ENCODE data around the gene BNC2. TPM values are rescaled to one million over a fixed set of nuclear protein-coding genes. Genes with fewer than 3 reads are reported as not detected.
A peak's percentile ranks its signal among the peaks of the same experiment; 100 is the strongest.
"Not testable (repeated sequence)": the region's sequence is repeated elsewhere in the genome, so short reads cannot be mapped to it uniquely, and the experiment has no call there.

Gene BNC2
- total RNA-seq, 1 experiment from 2014 or later: 2.7 TPM

DNA sequence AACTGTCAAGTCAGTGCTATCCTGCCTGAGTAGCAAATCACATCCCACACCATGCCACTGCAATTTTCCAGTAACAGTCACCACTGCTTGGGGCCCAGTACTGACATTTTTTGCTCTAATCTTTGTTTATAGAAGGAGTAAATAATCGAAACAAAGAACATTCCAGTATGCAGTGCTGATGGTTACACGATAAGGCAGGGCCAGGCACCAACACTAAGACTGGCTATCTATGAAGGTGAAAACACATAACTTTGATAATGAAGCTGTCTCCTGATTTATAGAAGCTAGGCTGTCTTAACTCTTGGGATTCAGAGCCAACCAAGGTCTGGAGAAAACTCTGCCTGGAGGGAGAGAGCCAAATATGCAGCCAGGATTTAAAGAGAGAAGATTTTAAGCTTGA is 365.3 kb downstream of the BNC2 start:
- peak; percentile 35 for DNase-seq (ENCODE audit: low spot score)

DNA sequence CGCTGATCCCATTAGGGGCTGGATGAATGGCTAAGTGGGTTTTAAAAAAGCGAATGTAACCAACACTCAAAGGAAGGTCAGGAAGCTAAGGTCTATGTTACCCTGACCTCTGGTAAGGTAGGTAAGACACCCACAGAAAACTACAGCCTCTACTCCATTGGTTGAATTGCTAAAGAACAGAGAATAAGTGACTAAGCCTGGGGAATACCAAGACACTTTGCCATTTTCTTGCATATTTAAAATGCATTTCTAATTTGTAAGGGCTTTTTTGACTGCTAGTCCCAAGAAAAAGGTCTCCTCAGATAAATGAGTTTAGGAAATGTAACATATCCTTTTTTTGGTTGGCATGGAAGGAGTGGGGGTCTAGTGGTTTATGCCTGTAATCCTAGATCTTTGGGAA is 368.7 kb downstream of the BNC2 start:
- DNase-seq (ENCODE audit: low spot score): no peak

DNA sequence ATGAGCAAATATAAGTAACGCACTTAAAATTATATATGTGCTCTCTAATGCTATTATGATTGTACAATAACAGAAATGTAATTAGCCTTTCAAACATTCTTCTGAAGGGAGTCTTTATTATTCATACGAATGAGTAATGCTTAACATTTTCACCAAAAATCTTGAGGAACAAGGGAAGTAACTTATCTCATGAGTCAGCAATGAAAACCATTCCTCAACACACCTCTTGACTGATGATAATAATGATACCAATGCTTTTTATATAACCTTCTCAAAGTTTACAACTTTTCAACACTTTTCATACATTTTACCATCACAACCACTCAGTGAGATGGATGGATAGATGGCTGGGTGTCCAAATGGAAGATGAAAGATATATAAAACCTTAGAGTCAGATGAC is 369.3 kb downstream of the BNC2 start:
- no peak for DNase-seq (ENCODE audit: low spot score)

DNA sequence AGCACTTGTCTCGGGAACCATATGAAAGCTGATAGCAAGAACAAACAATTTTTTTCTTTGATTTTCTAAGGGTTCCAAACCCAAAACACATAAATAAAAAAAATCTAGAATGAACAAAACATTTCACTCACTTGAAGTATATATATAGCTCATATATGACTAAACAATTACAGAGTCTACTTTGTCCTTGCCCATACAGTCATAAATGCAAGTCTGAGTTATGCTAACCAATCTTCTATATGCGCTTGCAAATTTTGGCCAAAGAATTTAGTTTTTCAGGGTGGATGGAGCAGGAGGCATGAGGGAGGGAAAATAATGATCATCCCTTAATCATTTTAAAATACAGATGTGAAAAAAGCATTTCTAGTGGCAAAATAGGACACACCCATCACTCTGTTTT is 370.1 kb downstream of the BNC2 start:
- DNase-seq (ENCODE audit: low spot score): no peak

DNA sequence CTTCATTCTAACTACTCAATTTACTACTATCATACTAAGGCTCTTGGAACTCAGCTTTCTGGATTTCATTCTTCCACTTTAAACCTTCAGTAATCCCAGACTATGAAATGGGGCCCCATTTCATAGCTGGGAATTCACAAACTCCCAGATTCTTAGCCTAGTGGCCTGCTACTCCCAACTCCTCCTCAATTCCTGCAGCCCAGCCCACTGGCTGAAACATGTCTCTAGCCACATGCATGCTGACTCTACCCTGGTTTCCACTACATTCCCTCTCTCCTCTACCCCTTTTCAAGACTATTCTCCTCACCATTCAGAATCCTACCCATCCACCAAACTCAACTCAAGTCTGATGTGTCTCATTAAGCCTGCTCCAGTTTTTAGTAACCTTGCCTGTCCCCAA is 370.6 kb downstream of the BNC2 start:
- no peak for DNase-seq (ENCODE audit: low spot score)

DNA sequence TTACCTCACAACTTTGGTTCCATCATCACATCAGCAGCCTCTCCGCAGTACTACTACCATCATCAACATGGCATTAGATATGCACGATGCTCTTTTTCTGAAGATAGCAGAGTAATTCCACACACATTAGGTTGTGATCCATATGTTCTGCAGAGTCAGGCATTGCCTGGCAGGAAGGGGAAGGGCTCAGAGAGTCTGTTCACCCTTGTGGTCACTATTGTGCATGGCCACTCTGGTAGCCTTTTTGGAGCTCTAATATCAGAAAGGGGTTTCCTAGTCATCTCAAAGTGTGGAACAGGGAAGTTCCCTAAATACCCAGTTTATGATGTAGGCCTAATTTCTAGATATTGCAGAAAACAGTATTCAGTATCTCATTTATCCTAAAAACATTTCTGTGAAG is 373.6 kb downstream of the BNC2 start:
- no peak for DNase-seq (ENCODE audit: low spot score)

DNA sequence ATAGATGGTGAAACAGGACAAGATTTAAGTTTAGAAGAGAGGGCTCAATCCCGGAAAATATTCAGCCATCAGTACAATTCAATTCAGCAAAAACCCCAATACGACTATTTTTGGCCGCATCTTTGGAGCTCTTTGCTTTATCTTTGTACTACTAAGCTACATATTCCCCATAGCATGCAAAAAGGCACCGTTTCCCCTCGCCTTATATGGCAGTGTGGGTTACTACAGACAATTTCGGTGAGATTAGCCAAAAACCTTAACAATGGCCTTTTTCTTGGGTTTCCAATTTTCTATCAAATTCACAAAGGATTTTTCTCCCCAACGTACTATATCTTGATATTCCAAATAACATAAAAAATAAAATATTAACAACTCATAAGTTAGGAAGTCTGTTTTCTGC is 382.6 kb downstream of the BNC2 start:
- DNase-seq (ENCODE audit: low spot score): no peak

DNA sequence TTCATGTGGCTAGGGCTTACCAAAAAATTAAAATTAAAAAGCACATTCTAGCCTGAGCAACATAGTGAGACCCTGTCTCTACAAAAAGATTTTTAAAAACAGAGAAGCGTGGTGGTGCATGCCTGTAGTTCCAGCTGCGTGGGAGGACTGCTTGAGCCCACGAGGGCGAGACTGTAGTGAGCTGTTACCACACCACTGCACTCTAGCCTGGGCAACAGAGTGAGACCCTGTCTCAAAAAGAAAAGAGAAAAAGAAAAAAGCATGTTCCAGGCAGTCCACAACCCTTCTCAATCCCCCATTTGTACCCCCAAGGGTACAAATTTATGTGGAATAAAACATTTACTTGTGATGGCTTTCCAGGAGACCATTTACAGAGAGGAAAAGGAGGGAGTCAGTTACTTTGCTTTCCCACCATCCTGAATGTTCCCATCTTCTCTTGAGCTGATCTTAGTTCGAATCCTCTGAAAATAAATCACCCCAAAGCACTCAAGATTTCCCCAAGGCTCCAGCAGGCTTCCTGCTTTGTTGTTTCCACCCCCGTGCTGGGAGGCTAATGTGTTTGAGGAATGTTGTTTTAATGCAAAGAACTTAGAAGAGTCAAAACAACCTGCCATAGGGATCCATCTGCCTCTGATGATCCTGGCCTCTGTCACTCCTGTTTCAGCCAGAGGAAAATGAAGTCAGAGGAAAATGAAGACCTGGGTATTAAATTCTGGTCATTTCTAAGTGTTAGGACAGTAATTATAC is 384.7 kb downstream of the BNC2 start:
- DNase-seq (ENCODE audit: low spot score): no peak

DNA sequence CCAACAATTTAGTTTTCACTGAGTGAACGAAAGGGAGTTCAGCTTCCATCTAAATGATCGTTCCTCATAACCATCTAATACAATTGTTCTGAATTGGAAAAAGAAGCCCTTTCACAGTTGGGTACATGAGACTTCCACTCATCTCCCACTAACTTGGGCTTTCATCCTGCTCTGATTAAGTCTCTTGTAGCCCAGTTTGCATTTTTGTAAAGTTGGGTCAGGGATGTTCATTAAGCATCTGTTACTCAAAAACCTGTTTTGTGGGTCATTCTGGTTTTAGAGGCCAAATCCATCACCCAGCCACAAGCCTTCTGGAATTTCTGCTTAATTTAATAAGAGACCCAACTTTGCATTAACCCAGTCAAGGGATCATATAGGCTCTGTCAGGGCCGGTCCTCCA is 385.3 kb downstream of the BNC2 start:
- DNase-seq (ENCODE audit: low spot score): no peak

DNA sequence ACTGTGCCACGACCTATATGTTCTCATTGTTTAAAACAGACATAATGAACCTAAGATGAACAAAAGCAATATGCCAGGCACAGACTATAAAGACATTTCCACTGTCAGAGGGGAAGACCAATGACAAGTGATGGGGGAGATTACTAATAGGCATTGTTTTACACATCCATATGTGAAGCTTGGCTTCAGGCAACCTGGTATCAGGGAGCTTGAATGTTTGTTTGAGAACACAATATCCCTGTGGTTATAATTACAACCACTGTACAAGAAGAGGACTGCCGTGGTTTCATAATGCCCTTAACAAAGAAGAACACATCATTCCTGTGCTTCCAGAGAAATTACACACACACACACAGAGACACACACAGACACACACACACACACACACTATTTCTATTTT is 385.7 kb downstream of the BNC2 start:
- DNase-seq (ENCODE audit: low spot score): peak; percentile 1

DNA sequence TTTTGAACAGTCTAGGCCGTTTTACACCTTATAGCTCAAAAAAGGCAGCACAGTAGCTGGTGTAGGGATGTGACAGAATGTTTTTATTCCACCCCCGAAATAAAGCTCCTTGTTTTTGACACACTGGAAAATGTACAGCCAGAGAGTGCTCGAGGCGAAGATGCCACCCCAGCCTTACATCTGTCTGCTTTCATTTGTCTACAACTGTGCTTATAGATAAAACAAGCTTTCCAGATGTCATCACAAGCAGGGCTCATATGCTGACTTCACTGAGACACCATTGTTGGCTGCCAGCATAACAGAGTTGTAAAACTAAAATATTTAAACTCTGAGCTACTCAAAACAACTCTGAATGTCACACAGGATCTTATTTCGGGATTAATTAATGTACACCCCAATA is 386.3 kb downstream of the BNC2 start:
- DNase-seq (ENCODE audit: low spot score): no peak

DNA sequence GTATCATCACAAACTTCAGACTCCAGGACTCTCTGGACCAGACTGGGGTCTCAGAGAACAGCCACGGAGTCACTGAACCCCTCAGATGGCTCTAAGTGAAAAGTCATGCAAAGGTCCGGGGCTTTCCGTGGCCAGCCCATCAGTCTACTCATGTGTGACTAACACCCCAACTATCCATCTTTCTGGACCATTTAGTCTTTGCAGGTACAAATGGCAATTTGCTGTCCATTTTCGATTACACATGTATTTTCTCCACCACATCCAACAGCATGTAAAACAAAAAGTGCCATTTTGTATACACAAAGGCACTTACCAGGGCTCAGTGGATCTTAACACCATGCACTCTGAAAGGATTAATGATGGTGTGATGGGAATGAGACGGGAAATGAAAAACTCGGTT is 387.7 kb downstream of the BNC2 start:
- no peak for DNase-seq (ENCODE audit: low spot score)

DNA sequence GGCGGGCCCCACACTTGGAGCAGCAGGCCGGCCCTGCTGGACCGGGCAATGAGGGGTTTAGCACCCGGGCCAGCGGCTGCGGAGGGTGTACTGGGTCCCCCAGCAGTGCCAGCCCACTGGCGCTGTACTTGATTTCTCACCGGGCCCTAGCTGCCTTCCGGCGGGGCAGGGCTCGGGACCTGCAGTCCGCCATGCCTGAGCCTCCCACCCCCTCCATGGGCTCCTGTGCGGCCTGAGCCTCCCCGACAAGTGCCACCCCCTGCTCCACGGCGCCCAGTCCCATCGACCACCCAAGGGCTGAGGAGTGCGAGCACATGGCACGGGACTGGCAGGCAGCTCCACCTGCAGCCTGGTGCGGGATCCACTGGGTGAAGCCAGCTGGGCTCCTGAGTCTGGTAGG is 389.9 kb downstream of the BNC2 start:
- not testable (repeated sequence) for DNase-seq (ENCODE audit: low spot score)

DNA sequence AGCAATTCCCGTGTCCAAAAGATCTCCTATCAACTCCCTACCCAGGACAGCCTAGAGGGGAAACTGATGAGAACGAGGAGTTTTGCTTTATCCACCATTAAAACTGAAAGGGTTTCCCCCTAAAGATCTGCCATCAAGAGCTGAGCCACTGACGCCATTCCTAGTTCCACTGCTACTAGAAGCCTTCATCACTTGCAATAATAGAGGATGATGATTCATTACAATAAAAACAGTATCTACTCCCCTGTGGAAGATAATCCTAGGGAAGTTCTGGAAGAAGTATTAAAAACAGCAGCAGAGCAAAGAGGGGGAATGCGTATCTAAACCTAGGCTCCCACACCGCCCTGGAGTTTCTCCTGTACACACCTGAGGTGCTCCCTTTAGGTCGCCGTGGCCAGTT is 394.5 kb downstream of the BNC2 start:
- no peak for DNase-seq (ENCODE audit: low spot score)

DNA sequence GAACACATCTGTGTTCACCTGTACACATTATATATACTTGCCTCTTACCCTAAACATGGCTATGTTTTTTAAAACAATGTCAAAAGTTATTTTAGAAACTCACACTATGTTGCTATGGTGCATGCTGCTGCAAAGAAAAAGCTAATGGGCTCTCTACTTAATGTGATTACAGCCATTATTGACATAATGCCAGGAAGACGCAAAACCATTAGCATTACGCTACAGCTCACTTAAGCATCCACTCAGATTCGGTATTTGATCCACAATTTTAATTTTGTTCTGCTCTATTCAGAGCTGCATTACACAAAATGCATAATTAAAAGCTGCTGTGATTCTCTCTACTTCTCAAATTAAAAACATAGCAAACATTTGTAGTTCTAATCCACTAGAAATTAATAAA is 395.2 kb downstream of the BNC2 start:
- DNase-seq (ENCODE audit: low spot score): no peak

DNA sequence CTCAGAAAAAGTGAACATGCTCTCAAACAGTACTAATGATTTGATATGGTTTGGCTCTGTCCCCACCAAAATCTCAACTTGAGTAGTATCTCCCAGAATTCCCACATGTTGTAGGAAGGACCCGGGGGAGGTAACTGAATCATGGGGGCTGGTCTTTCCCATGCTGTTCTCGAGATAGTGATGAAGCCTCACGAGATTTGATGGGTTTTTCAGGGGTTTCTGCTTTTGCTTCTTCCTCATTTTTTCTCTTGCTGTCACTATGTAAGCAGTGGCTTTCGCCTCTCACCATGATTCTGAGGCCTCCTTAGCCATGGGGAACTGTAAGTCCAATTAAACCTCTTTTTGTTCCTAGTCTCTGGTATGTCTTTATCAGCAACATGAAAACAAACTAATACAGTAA is 401.3 kb downstream of the BNC2 start:
- no peak for DNase-seq (ENCODE audit: low spot score)

DNA sequence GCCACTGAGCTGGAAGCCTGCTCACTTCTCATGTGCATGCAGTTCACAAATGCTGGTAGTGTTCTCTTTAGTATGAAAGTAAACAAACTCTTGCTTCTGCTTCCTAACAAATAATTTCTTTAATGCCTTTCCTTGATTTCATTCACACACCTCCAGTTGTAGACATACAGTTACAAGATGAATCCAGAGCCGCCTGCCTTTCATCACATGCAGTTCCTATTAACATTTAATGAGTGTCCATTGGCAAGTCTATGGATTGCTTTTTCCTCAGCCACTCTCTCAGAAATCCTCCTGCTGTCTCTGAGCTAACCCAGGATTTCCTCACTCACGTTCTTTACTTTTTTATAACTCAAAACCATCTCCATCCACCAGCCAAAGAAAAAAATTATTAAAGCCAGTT is 408.6 kb downstream of the BNC2 start:
- DNase-seq (ENCODE audit: low spot score): no peak

DNA sequence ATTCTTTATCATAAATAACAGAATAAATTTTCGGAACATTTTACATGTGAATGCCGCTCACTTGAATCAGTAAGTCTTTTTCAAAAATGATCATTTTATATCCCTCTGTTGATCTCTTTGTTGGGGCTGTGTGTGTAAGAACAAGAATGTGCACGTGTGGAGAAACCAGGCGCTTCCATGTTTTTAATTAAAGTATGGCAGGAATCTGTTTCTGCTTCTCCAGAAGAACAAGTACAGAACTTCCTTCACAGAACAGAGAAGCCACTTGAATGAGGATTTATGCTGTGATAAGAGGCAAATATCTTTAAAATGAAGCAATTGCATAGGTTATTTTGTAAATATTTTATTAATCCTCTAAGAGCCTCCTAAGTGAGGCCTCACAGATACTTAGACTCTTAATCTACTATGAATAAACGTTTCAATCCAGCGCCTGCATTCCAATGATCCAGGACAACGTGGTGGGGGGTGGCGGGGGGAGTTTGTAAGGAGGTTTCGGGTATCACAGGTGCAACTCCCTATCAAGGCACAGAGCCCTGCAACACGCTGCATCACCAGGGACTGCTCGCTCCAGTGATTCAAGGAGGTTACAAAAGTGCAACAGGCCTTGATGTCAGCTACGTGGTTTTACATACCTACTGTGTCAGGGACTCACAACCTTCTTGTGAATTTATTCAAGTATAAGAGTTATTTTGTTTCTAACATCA is 409.2 kb downstream of the BNC2 start:
- no peak for DNase-seq (ENCODE audit: low spot score)

DNA sequence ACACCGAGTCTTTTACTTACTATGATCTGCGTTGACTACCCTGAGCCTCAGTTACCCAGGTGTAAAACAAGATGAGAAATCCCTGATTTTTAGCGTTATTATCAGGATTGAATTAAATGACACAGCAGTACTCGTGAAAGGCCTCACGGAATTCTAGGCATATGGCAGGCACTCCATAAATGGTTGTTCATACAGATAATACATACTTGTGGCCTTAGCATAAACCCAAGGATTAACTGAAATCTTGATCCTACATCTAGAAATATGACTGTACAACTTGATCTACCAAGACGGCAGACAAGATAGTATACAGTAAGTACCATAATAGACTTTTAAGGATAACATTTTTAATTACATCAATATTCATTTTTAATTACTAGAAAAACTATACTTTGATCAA is 409.8 kb downstream of the BNC2 start:
- DNase-seq (ENCODE audit: low spot score): no peak

DNA sequence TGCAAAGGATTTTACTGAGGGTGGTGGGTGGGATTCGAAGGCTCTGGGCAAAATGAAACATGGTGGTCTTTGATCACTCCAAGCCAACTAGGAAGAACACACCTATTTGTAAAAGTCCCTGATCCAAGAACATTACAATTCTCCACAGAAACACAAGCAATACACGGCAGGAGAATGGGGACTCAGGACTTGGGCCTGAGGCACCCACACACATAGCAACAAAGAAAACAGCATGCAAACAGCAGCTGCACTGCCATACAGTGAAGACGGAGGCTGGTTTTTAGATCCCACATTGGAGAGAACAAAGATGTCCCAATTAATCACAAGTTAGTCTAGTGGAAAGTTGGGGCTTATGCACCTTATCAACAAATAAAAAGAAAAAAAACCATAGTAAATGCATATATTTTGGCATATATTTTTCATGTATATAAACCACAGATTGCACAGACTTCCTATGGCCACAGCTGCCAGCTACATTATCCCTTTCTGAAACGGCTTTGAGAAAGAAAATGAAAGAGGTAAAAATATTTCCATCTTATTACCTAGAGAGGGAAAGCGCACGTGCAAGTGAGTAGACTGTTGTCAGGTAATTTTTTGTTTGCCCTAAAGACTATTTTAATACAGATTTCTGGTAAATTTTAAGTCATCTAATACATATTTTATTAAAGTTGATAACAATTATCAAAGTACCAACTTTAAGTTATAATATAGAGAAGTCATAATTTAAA is 410.9 kb downstream of the BNC2 start:
- DNase-seq (ENCODE audit: low spot score): no peak

DNA sequence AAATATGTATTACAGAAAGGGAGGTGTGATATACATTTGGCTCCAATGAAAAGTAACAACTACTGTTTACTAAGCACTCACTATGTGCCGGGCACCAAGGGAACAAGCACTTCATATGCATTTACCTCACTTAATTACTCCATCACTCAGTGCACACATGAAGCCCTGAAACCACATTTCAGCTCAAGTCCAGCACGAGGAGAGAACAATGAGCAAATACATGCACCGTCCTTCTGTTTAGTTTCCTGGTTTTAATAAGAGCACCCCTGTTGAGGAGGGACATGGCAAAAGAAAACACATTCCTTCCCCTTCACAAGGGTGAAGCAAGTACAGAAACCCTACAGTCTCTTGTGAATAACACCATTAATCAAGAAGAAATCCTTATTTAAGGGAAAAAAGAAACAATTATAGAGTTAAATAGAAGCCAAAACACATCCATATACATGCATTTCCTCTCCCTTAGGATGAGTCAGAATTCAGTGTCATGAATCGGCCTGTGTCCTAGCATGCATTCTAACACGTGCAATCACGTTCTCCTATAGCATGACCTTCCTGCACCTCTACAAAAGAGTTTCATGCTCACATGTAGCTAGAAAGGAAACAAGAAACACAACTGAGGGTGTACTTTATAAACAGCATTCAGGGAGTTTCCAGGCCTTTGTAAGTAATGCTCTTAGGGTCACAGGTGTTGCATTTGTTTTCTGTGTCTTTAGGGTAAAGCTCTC is 411.6 kb downstream of the BNC2 start:
- no peak for DNase-seq (ENCODE audit: low spot score)

DNA sequence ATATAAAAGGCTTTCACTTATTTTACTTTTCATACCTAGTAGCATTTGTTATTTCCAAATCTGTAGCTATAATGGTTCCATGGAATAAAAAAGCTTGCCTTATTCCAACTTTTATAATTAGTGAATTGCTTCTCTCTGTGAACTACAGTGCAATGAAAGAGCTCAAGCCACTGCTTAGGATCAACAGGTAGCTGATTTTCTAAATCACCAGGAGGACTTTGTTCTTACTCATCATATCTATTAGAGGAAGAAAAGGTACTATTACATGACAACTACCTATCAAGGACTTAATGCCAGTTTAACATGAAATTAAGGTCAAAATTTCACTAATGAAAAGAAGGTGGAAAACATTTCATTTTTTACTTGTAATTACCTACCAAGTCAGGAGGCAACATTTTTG is 414.6 kb downstream of the BNC2 start:
- DNase-seq (ENCODE audit: low spot score): no peak
